ENCODE measurements around the gene ADCY5. TPM values are rescaled to one million over a fixed set of nuclear protein-coding genes. Genes with fewer than 3 reads are reported as not detected.

Gene ADCY5
- total RNA-seq, 1 experiment from 2014 or later, result 1.4 TPM

- TF ChIP-seq POLR2AphosphoS5 (IDR thresholded peaks at IDR 0.05; ENCODE audit: low read depth, low read length) (no peak), TCF7L2 (IDR thresholded peaks at IDR 0.05; ENCODE audit: low read depth, low read length) (no peak), REST (IDR thresholded peaks at IDR 0.05; ENCODE audit: insufficient read depth in 1 of 2, low read depth in 2 of 2, low read length in 1 of 2) (no peak), CTCF (IDR thresholded peaks at IDR 0.05) (no peak), SIN3A (IDR thresholded peaks at IDR 0.05; ENCODE audit: borderline replicate concordance, insufficient read depth, low read depth, low read length) (no peak)
- ChIA-PET POLR2A (no interaction called here), CTCF (no interaction called here)
- no peaks in the 10 kb centered on the region for H3K4me1 ChIP-seq (ENCODE audit: control insufficient read depth, insufficient read depth, low read length)
- intact Hi-C loops (cut with micrococcal nuclease; ENCODE audit: unreplicated experiment), result no loop called here
- H3K9me3 ChIP-seq (ENCODE audit: control insufficient read depth, insufficient read depth, low read depth, low read length), result no peaks in the 10 kb centered on the region
- H3K27ac ChIP-seq (ENCODE audit: low read length), result no peak overlapping the region
- in situ Hi-C loops (cut with HindIII; ENCODE audit: low pct_unique_long_range_greater_than_20kb, low sequenced_read_pairs), result no loop called here
- ATAC-seq (no peak), DNase-seq (ENCODE audit: low read depth, low spot score) (no peak)
- no peaks in the 10 kb centered on the region; the same call in 1 of the 2 replicates for H3K36me3 ChIP-seq (ENCODE audit: control insufficient read depth, insufficient read depth, low read length)
- H3K4me3 ChIP-seq (ENCODE audit: low read depth in 2 of 2, low read length in 2 of 2), result no peak overlapping the region
- H3K27me3 ChIP-seq (ENCODE audit: control insufficient read depth, insufficient read depth, low read length), result peaks cover 2% of the 10 kb centered on the region
- BruUV-seq (replicated peaks), result no TSS peak
These were observed 19.3 kb downstream of the ADCY5 start for GRCh38 chr3:123429362-123430125.

GRCh38 chr3:123424999-123425712 is 23.7 kb downstream of the ADCY5 start:
- Histone ChIP-seq H3K9me3 (ENCODE audit: control insufficient read depth, insufficient read depth, low read depth, low read length) (no peaks in the 10 kb centered on the region), H3K36me3 (ENCODE audit: control insufficient read depth, insufficient read depth, low read length) (no peaks in the 10 kb centered on the region; the same call in 1 of the 2 replicates), H3K27ac (ENCODE audit: low read length) (no peak overlapping the region), H3K4me3 (ENCODE audit: low read depth in 2 of 2, low read length in 2 of 2) (no peak overlapping the region), H3K27me3 (ENCODE audit: control insufficient read depth, insufficient read depth, low read length) (peaks cover 2% of the 10 kb centered on the region), H3K4me1 (ENCODE audit: control insufficient read depth, insufficient read depth, low read length) (no peaks in the 10 kb centered on the region)
- CTCF ChIA-PET, result no interaction called here
- no peak for ATAC-seq
- POLR2A ChIA-PET, result no interaction called here
- in situ Hi-C loops (cut with HindIII; ENCODE audit: low pct_unique_long_range_greater_than_20kb, low sequenced_read_pairs), result no loop called here
- no peak for DNase-seq (ENCODE audit: low read depth, low spot score)
- BruUV-seq (replicated peaks), result no TSS peak
- intact Hi-C loops (cut with micrococcal nuclease; ENCODE audit: unreplicated experiment), result no loop called here
- TF ChIP-seq CTCF (IDR thresholded peaks at IDR 0.05) (no peak), REST (IDR thresholded peaks at IDR 0.05; ENCODE audit: insufficient read depth in 1 of 2, low read depth in 2 of 2, low read length in 1 of 2) (no peak), POLR2AphosphoS5 (IDR thresholded peaks at IDR 0.05; ENCODE audit: low read depth, low read length) (no peak), SIN3A (IDR thresholded peaks at IDR 0.05; ENCODE audit: borderline replicate concordance, insufficient read depth, low read depth, low read length) (no peak), TCF7L2 (IDR thresholded peaks at IDR 0.05; ENCODE audit: low read depth, low read length) (no peak)

Measured in Panc1 (cell line).